AG09319 (cell line): ENCODE results near the gene TNIP1.

Experiments used
- DNase-seq: peaks from one replicate; pipeline ENCODE4 v3.0.0-alpha.2; 2010; ENCODE audit warnings: low read depth; ENCODE audit errors: extremely low read depth
- TF ChIP-seq, protein P1 (sequence below): IDR thresholded peaks from 2 replicates; pipeline ENCODE4 v1.5.1; 2011; ENCODE audit warnings: low read depth, mild to moderate bottlenecking, inconsistent platforms, low read length, moderate library complexity

The TNIP1 gene

DNA sequence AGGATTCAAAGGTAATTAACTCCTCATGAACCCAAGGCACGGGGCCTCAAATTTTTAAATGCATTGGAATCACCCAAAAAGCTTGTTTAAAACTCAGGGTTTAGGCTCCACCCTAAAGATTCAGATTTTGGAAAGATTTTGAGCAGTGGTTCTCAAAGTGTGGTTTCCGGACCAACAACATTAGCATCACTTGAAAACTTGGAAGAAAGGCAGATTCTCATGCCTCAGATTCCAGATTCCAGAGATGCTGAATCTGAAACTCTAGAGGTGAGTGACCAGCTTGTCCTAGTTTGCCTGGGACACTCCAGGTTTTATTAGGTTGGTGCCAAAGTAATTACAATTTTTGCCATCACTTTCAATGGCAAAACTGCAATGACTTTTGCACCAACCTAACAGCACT, 24.7 kb upstream of the TNIP1 start:
- TF ChIP-seq, protein P1, sequence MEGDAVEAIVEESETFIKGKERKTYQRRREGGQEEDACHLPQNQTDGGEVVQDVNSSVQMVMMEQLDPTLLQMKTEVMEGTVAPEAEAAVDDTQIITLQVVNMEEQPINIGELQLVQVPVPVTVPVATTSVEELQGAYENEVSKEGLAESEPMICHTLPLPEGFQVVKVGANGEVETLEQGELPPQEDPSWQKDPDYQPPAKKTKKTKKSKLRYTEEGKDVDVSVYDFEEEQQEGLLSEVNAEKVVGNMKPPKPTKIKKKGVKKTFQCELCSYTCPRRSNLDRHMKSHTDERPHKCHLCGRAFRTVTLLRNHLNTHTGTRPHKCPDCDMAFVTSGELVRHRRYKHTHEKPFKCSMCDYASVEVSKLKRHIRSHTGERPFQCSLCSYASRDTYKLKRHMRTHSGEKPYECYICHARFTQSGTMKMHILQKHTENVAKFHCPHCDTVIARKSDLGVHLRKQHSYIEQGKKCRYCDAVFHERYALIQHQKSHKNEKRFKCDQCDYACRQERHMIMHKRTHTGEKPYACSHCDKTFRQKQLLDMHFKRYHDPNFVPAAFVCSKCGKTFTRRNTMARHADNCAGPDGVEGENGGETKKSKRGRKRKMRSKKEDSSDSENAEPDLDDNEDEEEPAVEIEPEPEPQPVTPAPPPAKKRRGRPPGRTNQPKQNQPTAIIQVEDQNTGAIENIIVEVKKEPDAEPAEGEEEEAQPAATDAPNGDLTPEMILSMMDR, result no peak
- no peak for DNase-seq

DNA sequence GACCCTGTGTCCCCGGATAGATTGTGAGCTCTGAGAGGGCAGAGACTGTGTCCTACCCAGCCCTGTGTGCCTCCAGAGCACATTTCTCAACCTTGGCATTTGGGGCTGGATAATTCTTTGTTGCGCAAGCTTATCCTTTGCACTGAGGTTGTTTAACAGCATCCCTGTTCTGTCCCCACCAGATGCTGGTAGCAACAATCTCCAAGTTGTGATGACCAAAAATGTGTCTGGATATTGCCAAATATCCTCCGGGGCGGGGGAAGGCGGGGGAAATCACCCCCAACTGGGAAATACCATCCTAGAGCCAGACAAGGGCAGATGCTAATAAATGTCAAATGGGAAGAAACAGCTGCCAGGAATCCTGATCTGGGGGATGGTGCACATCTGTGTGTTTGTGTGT, 24.0 kb upstream of the TNIP1 start:
- TF ChIP-seq, protein P1, result no peak

DNA sequence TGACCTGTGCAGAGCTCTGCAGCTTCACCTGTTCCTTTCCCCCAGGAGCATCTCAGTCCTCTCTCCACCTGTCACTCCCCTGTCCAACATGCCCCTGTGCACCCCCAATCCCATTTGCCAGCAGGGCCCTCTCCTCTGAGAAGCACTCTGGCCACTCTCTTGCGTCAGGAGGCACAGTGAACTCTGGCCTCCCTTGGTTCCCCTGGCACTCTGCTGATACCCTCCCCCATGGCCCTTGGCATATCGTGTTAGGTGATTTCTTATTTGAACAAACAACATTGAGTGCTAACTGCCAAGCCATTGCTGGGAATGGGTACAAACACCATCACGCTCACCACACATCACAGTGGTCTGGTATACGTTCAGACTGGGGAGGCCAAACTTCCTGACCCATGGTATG, 20.9 kb upstream of the TNIP1 start:
- TF ChIP-seq, protein P1, result no peak
- no peak for DNase-seq

More for the DNA sequence above, 24.0 kb upstream of the TNIP1 start:
- DNase-seq, result peak; percentile 94

DNA sequence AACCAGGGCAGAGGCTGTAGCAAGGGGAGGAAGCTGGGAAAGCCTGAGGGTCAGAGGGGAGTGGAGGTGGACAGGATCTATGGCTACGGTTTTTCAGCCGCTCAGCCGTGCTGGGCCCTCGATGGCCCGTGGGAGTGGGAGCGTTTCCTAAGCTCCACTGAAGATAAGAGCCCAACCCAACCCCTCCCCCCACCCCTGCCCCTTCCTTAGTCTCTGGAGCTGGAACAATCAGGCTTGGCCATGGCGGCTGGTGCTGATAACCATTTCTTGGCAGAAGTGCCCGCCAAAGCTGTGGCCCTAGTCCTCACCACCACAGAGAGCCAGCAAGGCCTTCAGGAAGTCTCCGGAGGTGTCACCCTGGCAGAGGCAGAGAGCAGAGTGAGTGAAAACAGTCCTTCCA, 20.3 kb upstream of the TNIP1 start:
- TF ChIP-seq, protein P1, result no peak
- no peak for DNase-seq

DNA sequence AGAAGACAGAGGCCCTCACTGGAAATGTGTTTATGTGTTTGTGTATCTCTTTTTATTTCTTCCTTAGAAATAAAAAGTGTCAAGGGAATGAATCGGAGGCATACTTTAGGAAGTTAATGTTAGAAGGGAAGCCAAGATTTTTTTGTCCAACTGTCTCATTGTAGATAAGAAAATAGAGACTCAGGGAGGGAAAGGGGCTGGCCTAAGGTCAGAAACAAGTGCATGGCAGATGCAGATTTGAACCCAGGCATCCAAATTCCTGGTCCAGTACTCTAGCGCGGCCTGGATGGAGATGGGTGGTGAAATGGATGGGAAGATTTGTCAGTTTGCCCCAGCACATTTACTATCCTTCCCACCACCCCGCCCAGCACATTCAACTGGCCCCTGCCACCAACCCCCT, 19.8 kb upstream of the TNIP1 start:
- no peak for DNase-seq
- TF ChIP-seq, protein P1, result no peak

DNA sequence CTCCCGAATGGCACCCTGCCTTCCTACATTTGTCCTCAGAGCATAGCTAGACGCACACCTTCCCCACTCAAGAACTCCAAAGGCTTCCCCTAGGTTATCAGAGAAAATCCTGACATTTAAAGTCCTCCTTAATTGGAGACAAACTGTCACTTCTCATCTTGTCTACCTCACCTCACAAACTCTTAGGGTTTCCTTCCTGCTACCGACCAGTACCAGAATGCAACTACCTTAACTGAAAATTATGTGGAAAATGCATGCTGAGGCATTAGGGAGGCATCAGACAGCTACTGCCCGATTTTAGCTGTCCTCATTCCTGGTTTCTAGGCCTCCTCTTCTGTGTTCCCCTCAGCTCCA, 17.9 kb upstream of the TNIP1 start:
- DNase-seq, result no peak
- TF ChIP-seq, protein P1, result no peak

DNA sequence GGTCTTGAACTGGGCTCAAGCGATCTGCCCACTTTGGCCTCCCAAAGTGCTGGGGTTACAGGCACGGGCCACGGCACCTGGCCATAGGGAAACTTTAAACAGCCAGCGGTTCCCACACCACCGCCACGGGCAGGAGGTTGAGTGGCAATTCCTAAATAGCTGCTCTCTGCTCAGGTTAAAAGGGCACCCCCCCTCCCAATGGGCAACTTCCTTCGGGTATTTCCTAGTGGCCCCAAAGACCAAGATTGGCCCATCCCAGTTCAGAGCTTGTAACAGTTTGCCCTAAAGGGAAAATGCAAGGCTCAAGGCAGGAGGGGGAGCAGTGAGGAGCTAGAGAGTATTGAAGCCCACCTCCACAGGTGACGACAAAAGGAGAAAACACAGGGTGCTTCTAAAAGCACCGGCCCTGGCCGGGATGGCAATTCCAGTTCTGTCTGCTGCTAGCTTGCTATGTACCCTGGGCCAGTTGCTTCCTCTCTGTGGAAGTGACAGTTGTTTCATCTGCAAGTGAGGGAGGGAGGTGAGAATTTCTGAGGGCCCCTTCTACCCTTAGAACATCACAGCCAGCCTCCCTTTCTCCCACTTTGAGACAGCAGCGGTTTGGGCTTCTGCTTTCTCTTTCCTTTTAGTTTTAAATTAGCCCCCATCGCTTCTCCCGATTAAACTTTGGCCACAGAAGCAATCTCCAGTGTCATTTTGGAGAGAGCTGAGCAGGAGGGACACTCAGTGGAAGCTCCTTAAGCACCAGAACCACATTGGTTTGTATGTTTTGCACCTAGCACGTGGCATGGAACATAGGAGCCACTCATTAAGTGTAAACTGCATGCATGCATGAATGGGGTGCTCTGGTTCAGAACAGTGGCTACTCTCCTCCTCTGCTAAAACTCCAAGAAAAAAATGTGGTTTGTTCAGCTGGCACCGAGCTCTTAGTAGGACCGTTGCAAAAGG, 17.3 kb upstream of the TNIP1 start:
- DNase-seq, result no peak
- TF ChIP-seq, protein P1, result no peak
